Measurements from ENCODE around the gene INAFM1. TPM values are rescaled to one million over a fixed set of nuclear protein-coding genes. Genes with fewer than 3 reads are reported as not detected.
A peak's percentile ranks its signal among the peaks of the same experiment; 100 is the strongest.

The INAFM1 gene
- total RNA-seq, 3 donors from 2014 or later (not counting 1 experiment from before 2014, with no cell fraction given): 9.1 to 10.3 (median 9.5) TPM

GRCh38 chr19:47227352-47228167 is 47.1 kb upstream of the INAFM1 start:
- intact Hi-C loops (cut with micrococcal nuclease): loop anchor here (5.0 kb wide), 3 partner anchors 45 to 115 kb away; partner anchors contain the start of genes INAFM1 and ZC3H4
- H3K9me3 Mint-ChIP-seq: no peaks in the 10 kb centered on the region
- 3% methylated on average over 25 of the region's 27 CpGs for WGBS (ENCODE audit: insufficient coverage)
- peaks cover 0 to 2% of the 10 kb centered on the region in 2 donors for H3K27me3 Mint-ChIP-seq (ENCODE audit: low read depth in 2 of 2)
- H3K27ac ChIP-seq (ENCODE audit: low read length): peak overlapping the region; percentile 96
- no peak for TF ChIP-seq CTCF (IDR thresholded peaks at IDR 0.05)
- H3K36me3 ChIP-seq (ENCODE audit: control insufficient read depth, insufficient read depth, low read length): no peaks in the 10 kb centered on the region
- H3K4me1 Mint-ChIP-seq: peaks cover 19 to 29% of the 10 kb centered on the region in 2 donors
- no peaks in the 10 kb centered on the region for H3K27me3 ChIP-seq (ENCODE audit: control insufficient read depth, insufficient read depth, low read length)
- no peak for ATAC-seq
- no peak overlapping the region for H3K27ac Mint-ChIP-seq
- peak overlapping the region; percentile 47 for H3K4me3 ChIP-seq (ENCODE audit: low read length)
- no peaks in the 10 kb centered on the region for H3K36me3 Mint-ChIP-seq
- peak overlapping the region; percentile 85 for H3K4me3 Mint-ChIP-seq
- DNase-seq: peak; percentile 51 to 70
- no peaks in the 10 kb centered on the region for H3K9me3 ChIP-seq (ENCODE audit: control insufficient read depth, insufficient read depth, low read length)
- H3K4me1 ChIP-seq (ENCODE audit: control insufficient read depth, insufficient read depth, low read length): peaks cover 59% of the 10 kb centered on the region

GRCh38 chr19:47228168-47228936 is 46.3 kb upstream of the INAFM1 start:
- H3K9me3 Mint-ChIP-seq: no peaks in the 10 kb centered on the region
- H3K27ac Mint-ChIP-seq: no peak overlapping the region
- no peaks in the 10 kb centered on the region for H3K36me3 ChIP-seq (ENCODE audit: control insufficient read depth, insufficient read depth, low read length)
- H3K4me3 Mint-ChIP-seq: peak overlapping the region; percentile 85
- H3K36me3 Mint-ChIP-seq: no peaks in the 10 kb centered on the region
- H3K27me3 Mint-ChIP-seq (ENCODE audit: low read depth in 2 of 2): peaks cover 0 to 2% of the 10 kb centered on the region in 2 donors
- TF ChIP-seq CTCF (IDR thresholded peaks at IDR 0.05): no peak
- no peaks in the 10 kb centered on the region for H3K27me3 ChIP-seq (ENCODE audit: control insufficient read depth, insufficient read depth, low read length)
- peak in 1 of 3 donors; percentile 11 for ATAC-seq
- peaks cover 61% of the 10 kb centered on the region for H3K4me1 ChIP-seq (ENCODE audit: control insufficient read depth, insufficient read depth, low read length)
- H3K4me1 Mint-ChIP-seq: peaks cover 24 to 35% of the 10 kb centered on the region in 2 donors
- peak overlapping the region; percentile 96 for H3K27ac ChIP-seq (ENCODE audit: low read length)
- WGBS (ENCODE audit: insufficient coverage): 5% methylated on average over 49 of the region's 50 CpGs
- DNase-seq: peak; percentile 60 to 67
- H3K9me3 ChIP-seq (ENCODE audit: control insufficient read depth, insufficient read depth, low read length): no peaks in the 10 kb centered on the region
- peak overlapping the region; percentile 50 for H3K4me3 ChIP-seq (ENCODE audit: low read length)
- intact Hi-C loops (cut with micrococcal nuclease): loop anchor here (5.0 kb wide), 3 partner anchors 44 to 116 kb away; partner anchors contain the start of genes INAFM1 and ZC3H4

DNA sequence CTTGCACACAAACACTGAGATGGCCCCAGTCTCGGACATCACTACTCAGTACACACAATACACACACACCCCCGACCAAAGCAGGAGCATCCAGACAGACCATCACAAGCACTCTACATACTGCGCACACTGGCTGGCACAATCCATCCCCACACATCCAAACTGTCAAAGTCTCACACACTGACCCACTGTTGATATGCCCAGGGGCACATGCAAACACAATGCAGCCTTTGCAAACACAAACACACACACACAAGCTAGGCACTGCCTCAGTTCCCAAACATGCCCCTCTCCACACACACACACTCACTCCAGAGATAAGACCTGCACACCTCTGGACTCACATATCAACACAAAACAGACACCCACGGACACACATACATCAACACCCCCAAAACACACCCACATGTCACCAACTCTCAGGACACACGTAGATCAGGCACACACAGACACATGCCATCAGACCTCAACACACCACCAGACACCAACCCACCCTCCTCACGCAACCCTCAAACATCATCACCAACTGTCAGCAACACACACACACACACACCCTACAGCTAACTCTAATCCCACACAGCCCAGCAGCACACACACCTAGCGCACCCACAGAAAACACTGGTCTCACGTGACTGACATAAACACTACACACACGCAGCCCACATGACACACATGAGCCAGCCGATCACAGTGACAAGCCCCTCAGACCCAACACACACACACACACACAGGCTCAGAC is 45.6 kb upstream of the INAFM1 start:
- Mint-ChIP-seq H3K27me3 (ENCODE audit: low read depth in 2 of 2) (peaks cover 0 to 2% of the 10 kb centered on the region in 2 donors), H3K9me3 (no peaks in the 10 kb centered on the region), H3K36me3 (no peaks in the 10 kb centered on the region), H3K27ac (no peak overlapping the region), H3K4me3 (no peak overlapping the region), H3K4me1 (peaks cover 24 to 35% of the 10 kb centered on the region in 2 donors)
- DNase-seq (peak; percentile 52 to 73), ATAC-seq (peak in 1 of 3 donors; percentile 5)
- H3K4me1 ChIP-seq (ENCODE audit: control insufficient read depth, insufficient read depth, low read length): peaks cover 61% of the 10 kb centered on the region
- 17% methylated on average over 10 of the region's 10 CpGs for WGBS (ENCODE audit: insufficient coverage)
- intact Hi-C loops (cut with micrococcal nuclease): loop anchor here (5.0 kb wide), 3 partner anchors 43 to 117 kb away; partner anchors contain the start of genes INAFM1 and ZC3H4
- H3K9me3 ChIP-seq (ENCODE audit: control insufficient read depth, insufficient read depth, low read length): no peaks in the 10 kb centered on the region
- TF ChIP-seq CTCF (IDR thresholded peaks at IDR 0.05): no peak
- peak overlapping the region; percentile 50 for H3K4me3 ChIP-seq (ENCODE audit: low read length)
- no peaks in the 10 kb centered on the region for H3K27me3 ChIP-seq (ENCODE audit: control insufficient read depth, insufficient read depth, low read length)
- H3K27ac ChIP-seq (ENCODE audit: low read length): peak overlapping the region; percentile 69
- no peaks in the 10 kb centered on the region for H3K36me3 ChIP-seq (ENCODE audit: control insufficient read depth, insufficient read depth, low read length)
